Activated naive CD4-positive, alpha-beta T cell treated with anti-CD3 and anti-CD28 coated beads, Interleukin-2, amount 50 U/mL, for 16 hours (primary cell): Measurements from ENCODE around the gene ETV4.
"Not testable (repeated sequence)": the region's sequence is repeated elsewhere in the genome, so short reads cannot be mapped to it uniquely, and the experiment has no call there.

ENCODE experiments used
- DNase-seq: peaks from one replicate; pipeline ENCODE4 v3.0.0-alpha.2; 2020

The ETV4 gene

DNA sequence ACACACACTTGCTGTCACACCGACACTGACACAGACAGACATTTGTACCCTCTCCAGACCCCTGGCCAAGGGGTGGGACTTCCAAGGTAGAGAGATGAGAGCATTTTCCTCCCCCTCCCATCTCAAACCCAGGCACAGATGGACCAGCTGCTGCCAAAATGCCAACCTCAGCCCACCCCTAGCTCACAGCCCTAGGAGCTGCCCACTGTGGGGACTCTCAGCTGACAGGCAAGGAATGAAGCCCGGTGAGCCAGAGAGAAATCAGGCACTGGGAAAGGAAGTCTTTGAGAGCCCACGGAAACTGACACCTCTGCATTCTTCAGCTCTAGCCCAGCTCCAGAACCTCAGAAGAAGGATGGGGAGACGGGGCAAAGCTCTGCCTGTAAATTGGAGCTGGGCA, 2.8 kb downstream of the ETV4 start:
- no peak for DNase-seq

DNA sequence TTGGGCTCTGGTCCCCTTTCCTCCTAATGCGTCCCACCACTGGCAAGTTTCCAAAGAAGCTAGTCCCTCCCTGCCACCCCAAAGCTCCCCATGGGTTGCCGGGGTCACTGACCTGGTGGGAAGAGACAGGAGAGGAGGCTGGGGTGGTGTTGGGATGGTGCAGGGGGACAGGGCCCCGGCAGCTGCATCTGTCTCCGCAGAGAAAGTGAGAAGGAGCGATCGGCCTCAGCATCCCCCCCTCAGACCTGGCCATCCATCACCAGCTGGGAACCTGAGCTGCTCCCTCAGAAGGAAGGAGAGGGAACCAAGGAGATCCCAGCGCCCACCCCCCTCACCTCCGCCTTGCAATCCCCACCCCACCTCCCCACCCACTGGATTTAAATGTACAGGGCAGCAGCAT, 3.3 kb downstream of the ETV4 start:
- DNase-seq: no peak

DNA sequence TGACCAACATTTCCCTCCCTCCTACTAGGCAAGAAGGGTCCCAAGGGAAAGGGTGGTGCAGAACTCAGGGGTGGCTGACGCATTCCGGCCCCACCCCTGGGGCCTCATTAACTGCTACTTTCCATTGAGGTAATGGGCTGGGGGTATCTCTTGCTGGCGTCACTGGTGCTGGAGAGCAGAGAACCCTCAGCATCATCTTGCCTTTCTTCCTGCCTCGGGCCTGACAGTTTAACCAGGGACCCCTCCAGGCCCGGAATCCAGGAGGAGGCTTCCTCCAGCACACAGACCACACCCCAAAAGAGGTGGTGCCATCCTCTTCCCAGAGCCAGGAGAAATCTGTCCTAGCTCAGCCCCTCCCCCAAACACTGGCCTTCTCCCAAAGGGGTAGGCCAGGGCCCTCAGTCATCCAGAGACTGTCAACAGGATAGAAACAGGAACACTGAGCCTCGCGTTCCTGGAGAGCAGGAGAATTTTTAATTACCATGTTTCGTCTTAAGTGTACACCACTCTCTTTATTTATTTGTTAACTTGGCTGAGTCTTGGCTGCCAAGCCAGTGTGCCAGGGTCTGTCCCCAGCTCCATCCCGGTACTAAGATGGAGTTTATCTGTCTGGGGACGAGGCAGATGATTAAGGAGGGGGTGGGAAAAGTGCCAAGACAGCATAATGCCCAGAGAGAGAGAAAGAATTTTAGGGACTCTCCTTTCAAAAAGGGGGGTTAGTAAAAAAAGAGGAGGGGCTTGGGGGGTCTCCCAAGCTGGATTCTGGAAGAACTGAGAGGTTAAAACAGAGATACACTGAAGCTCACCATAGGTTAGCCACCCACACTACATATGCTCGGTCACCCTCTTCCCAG, 5.1 kb downstream of the ETV4 start:
- DNase-seq: no peak

DNA sequence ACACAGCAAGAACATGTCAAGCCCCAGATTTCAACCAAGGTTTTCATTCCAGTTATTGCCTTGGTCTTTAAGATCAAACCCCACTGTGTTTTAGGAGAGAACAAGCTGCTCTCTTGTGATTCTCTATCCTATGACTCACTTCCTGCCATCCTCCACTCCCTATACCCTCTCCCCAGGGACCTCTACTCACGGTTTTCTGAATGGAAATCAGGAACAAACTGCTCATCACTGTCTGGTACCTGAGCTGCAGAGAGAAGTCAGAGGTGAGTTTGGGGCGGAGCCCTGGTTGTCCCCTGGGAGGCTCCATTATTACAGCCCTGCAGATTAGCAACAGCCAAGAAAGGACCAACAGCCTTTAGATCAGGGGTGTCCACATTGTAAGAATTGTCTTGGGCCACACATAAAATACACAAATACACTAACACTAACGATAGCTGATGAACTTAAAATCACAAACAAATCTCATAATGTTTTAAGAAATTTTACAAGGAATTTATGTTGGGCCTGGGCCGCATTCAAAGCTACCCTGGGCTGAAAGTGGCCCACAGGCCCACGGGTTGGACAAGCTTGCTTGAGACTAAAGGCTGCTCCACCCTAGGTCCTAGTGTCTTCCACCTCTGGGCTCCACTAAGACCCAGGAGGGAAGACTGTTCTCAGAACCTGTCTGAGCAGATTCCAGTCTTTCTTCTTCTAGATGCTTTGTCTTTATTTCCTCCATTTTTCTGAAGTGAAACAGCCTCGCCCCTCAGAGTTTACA, 9.7 kb downstream of the ETV4 start:
- no peak for DNase-seq

DNA sequence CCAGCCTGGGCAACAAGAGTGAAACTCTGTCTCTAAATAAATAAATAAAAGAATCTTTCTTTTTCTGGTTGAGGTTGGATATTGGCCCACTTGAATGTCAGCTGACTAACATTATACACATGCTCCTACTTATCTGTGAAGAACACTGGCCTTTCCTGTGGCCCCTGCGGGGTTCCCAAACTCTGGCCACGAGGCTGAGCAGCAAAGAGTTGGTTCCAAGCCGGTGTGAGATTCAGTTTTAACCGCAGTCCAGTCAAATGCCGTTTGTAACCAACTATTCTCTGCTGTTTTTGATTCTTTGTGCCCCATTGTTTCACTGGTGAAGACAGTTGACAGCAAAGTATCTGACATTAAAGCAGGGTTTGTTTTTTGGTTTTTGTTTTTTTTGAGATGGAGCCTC, 11.2 kb downstream of the ETV4 start:
- no peak for DNase-seq

DNA sequence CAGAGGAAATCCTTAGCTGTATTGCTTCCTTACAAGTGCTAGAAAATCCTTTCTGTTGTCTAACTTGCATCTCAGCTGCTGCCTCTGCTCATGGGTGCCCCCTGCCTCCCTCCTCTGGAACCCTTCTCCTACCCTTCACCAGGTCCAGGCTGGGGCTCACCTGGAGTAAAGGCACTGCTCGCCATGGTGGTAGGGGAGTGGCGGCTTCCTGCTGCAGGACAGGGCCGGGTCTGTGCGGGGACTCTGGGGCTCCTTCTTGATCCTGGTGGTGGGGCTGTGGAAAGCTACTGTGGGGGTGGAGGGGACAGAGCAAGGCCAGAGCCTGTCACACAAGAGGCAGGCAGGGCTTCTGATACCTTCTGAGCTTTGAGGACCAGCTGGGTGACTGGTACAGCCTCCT, 12.4 kb downstream of the ETV4 start:
- DNase-seq: no peak

DNA sequence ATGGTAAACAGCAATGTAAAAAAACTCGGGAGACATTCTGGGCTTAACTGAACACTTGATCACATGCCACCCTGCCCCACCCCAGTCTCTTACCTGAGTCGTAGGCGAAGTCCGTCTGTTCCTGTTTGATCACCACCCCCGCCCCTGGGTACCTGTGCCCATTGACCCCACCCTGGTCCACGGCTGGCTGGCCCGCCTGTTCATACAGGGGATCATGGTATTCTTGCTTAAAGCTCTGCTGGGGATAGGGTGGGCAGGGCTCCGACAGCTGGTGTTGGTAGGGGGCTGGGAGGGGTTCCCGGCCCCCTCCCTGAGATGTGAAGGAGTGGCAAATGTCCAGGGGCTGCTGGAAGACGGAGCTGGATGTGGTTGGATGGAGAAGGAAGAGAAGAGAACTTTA, 13.6 kb downstream of the ETV4 start:
- DNase-seq: no peak

DNA sequence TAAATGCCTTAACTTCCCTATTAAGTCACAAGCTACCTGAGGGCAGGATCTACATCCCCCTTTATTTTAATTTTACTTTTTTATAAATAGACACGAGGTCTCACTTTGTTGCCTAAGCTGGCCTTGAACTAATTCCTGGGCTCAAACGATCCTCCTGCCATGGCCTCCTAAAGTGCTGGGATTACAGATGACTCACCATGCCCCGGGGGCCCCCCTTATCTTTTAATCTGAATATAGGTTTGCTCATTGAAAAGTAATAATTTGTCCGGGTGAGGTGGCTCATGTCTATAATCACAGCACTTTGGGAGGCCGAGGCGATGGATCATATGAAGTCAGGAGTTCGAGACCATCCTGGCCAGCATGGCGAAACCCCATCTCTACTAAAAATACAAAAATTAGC, 14.2 kb downstream of the ETV4 start:
- no peak for DNase-seq

DNA sequence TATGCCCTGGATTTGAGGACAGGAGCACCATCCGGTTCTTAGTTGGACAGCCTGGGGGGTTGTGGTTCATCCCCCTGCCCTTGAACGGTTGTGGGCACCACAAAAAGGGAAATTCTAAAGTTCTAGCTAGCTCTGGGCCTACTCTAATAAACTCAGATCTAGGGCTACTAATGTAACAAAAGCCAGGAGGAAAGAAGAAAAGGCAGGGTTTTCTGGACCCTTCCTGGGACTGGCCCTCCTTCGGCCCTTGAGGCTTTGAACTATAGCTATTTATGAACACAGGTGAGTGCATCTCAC, 15.1 kb downstream of the ETV4 start:
- DNase-seq: no peak

DNA sequence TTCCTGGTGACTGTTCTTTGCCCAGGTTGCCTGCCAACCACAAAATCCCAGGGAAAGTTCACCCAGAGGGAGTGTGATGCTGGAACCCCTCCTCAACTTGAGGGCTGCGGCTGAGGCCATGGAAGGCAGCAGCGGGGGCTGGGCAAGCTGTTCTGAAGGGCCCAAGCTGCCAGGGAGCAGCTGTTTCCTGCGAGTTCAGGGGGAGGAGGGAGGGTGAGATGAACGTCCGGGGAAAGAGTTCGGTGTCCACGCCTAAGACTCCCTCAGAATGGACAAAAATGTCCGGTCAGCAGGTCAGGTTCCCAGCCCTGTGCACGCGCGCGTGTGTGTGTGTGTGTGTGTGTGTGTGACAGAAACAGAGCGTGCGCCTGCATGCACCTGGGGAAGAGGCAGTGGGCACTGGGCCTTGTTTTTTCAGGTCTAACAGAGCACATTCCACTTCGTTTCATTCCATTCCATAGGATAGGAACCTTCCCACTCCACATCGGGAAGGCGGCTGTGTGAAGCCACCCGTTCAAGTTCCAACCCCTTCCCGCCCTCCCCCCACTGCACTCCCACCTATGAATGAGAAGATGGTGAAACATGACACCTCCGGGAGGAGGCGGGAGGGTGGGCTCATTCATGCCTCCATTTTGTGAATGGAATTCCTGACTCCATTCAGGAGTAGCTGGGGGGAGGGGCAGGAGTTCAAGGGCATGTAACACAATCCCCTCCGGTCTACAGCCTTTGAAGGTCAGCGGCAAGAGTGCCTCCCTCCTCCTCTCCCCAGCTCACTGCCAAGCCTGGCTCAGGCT, 15.7 kb downstream of the ETV4 start:
- DNase-seq: no peak

DNA sequence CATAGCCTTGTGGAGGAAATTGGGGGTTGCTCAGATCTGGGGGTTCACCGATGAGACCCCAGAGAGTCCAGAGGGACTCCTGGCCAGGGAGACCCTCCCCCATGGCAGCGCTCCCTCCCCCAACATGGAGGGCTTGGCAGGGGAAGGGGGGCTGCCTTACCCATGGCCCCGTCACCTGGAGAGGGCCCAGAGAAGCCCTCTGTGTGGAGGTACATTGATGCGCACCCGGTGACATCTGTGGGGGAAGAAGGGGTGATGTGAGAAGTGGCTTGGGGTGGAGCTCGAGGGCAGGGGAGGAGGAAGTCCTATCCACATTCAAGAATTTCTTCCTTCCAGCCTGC, 16.2 kb downstream of the ETV4 start:
- DNase-seq: no peak

DNA sequence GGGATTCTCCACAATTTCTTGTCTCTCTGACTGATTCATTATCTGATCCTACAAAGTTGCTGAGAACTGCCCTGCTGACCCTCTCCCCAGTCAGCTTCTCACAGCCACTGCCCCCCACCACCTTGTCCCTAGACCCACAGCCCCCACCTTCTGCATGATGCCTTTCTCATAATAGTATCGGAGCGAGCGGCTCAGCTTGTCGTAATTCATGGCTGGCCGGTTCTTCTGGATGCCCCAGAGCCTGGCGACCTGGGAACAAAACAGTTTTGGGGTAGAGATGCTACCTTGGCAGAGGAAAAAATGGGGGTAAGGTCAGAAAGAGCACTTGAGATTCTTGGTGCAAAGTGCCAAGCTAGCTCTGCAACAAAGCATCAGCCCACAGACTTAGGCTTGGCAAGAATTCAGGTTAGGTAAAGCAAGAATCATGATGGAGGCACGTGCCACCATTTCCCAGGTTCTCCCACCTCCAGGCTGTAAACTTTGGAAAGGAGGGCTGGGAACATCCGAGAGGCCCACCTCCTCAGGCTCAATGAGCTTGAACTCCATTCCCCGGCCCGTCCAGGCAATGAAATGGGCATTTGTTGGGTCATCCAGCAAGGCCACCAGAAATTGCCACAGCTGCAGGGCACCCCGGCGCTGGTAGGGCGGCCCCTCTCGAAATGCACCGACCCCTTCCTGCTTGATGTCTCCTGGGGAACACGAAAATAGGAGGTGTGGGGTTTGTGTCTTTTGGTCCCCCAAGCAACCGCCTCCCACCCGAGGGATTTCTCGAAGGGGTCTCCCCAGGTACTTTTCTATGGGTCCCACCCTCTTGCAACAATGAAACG, 16.9 kb downstream of the ETV4 start:
- DNase-seq: no peak

DNA sequence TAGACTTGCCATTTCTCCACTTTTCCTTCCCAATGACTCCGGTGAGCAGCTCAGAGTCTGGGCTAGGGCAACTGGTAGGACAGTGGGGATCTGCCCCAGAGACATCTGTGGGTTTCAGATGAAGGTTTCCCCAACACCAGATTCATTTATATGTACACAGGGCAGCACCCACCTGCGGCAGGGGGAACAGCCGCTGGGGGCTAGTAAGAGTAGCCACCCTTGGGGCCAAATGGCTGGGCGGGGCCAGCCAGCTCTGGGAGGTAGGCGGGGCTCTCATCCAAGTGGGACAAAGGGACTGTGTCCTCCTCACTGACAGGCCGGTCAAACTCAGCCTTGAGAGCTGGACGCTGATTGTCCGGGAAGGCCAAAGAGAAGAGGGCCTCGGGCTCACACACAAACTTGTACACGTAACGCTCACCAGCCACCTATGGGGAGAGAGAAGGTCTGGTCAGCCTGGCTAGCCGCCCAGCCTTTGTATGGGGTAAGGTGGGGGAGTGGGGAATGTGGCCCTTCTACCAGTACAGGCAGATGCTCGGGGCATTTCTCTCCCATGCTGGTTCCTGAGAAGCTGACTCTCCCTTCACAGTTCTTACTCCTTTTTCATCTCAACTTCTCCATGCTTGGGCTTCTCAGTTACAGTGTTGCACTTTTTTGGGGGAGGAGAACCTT, 17.7 kb downstream of the ETV4 start:
- no peak for DNase-seq

DNA sequence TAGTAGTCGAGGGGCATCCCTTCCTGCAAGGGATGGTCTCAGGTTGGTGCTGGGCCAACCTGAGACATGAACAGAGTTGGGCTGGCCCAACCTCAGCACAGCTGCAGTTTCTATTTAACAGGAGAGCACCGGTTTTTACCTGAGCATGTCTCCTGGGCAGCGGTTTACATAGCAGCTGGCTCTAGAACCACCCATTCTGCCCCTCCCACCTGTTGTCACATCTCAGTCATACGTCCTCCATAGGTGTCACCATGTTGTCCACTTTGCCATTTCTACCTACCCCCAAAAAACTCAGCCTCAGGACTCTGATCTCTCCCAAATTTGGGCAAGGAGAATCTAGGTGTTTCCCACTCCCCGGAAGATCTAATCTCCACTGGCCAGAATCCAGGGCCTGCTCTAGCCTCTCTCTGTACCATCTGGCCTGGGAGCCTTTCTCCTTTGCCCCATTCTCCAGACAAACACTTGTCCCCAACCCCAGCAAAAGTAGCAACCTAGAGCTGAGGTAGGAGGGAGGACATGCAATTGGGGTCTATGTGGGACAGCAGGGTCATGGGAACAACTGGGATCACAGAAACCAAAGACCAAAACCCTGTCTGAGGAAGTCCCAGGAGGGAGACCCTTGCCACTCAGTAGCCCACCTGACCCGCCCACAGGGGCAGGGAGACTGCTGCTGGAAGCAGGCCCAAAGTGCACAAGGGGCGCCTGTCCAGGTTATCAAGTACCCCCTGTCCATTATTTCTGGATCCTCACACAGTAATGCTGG, 19.1 kb downstream of the ETV4 start:
- no peak for DNase-seq

DNA sequence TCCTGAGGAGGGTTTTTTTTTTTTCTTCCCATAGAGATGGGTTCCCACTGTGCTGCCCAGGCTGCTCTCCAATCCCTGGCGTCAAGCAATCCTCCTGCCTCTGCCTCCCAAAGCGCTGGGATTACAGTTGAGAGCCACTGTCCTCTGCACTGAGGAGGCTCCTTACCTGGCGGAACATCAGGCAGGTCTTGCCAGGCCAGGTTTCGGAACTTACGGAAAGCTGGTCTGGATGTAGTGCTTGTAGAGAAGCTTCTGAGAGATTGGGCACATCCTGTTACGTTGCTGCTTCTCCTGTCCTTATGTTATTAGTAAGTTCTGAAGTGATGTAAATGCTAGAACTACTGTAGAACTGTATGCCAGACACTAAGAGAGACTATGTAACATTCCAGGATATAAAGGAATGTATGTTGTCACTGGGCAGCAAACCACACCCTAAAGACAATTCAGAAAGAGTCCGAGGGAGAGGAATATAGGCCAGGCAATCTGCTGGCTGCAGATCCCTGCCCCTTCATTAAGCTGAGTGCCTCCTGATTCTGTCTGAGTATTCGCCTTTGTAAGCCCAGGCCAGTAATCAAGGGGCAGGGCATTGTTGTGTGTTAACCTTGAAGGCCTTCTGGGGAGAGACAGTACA, 21.1 kb downstream of the ETV4 start:
- no peak for DNase-seq

DNA sequence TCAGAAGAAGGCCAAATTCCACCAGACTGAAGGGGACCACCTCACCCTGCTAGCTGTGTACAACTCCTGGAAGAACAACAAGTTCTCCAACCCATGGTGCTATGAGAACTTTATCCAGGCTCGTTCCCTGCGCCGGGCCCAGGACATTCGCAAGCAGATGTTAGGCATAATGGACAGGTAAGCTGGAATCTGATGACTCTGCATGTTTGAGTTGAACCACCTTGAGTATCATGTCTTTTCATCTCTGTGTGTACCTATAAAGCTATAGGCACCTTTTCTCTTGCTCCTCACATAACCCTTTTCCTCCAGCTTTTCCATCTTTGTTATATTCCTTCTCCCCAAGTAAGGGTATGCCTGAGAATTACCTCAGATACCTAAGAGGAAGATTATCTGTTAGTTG, 24.8 kb downstream of the ETV4 start:
- DNase-seq: no peak

DNA sequence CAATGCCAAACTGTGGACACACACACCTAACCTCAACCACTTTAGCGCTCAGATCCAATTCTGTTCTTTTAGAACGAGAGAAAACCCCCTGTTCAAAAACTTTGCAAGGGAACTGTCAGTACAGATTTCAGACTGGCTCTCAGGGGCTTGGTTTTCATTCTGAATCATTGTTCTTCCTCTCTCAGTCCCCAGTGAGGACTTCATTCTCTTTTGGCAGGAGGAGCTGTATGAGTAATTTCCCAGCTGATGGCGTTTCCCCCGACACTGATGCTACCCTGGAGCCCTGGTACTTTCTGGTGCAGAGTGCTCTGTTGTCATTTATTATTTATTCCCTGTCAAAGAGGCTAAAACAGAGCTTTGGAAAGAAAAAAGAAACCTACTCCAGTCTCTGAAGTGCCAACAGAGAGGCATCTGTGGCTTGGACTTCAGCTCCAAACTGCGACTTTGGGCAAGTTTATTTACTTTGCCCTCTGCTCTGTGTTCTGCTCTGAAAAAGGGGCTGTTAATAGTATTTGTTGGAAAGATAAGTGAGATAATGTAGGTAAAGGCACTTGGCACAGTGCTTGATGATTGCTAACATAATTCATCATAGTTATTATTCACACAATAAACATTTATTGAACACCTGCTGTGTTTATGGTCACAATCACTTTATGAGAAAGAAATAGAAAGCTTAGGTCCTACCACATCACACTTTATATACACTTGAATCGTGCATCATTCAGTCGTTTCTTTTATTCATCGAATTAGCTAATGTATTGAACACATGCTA, 28.3 kb downstream of the ETV4 start:
- no peak for DNase-seq

DNA sequence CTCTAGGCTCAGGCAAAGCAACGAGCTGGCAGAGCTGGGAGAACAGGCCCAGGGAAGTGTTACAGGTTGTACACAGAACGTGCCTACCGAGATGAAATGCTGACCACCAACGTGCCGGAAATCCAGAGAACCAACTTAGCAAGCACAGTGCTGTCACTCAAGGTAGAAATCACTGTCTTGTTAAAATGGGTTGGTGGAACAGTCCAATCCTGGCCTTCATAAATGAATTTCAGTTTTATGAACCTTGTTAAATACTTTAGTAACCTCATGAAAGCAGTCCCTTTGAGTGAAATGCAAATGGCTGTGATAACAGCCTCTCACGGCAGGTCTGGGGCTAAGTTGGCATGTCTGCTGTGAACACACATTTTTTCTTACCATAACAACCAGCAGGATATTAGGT, 29.0 kb downstream of the ETV4 start:
- no peak for DNase-seq

DNA sequence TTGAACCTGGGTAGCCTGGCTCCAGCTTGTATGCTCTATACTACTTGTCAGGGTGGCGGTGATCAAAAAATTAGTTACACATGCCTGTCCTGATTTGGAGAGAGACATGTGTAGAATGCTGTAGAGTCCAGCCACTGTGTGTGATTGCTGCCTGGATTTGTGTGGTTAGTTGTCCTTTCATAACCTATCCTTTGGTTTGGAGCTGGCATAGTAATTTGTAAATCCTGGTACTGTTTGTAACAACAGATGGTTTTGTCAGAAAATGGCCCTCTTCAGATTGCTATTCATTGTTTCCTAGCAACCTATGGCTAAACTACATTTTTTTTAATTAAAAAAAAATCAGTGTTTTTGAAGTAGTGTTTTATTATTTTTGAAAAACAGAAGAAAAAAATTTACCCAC, 30.5 kb downstream of the ETV4 start:
- no peak for DNase-seq

DNA sequence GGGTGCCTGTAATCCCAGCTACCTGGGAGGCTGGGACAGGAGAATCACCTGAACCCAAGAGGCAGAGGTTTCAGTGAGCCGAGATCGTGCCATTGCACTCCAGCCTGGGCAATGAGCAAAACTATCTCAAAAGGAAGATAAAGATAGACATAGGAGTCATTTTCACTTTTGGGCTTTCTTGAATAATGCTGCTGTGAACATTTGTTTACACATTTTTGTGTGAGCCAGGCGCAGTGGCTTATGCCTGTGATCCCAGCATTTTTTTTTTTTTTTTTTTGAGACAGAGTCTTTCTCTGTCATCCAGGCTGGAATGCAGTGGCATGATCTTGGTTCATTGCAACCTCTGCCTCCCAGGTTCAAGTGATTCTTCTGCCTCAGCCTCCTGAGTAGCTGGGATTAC, 34.9 kb downstream of the ETV4 start:
- DNase-seq: not testable (repeated sequence)
